HepG2 (cell line): Measurements from ENCODE around the gene PIK3R5. TPM values are rescaled to one million over a fixed set of nuclear protein-coding genes. Genes with fewer than 3 reads are reported as not detected.
"Not testable (repeated sequence)": the region's sequence is repeated elsewhere in the genome, so short reads cannot be mapped to it uniquely, and the experiment has no call there.

ENCODE experiments used
- ATAC-seq: fragments of 200-7000 bp; cut with Tn5 transposase; 3 replicates; pipeline ENCODE4 v1.9.1; 2020; ENCODE audit warnings: mild to moderate bottlenecking, moderate library complexity
- BruUV-seq: library from RNA; stranded (reverse); fragments of 400-500 nt; replicated peaks from 2 replicates; lab custom pipeline; 2021; lab: Mats Ljungman, UMichigan
- CTCF ChIA-PET: fragments of 300-600 bp; formaldehyde crosslinking; extraction: SDS; loops from one replicate; lab custom pipeline; 2021; ENCODE audit warnings: low total read pairs, inconsistent platforms, low intra/inter-chr PET ratio; lab: Yijun Ruan, JAX
- POLR2A ChIA-PET: fragments of 350-600 bp; sonication (Branson Sonifier 250); formaldehyde crosslinking; loops from one replicate; lab custom pipeline; 2020; ENCODE audit warnings: antibody characterized with exemption, inconsistent platforms; lab: Yijun Ruan, JAX
- DNase-seq: peaks from one replicate; pipeline ENCODE4 v3.0.0-alpha.2; 2015; ENCODE audit warnings: low spot score
- FAIRE-seq: peaks from 3 replicates; lab custom pipeline; 2011; peaks lifted over from hg19 to GRCh38; lab: Jason Lieb, UNC
- H2AFZ ChIP-seq: one replicate; pipeline ENCODE4 v1.6.1; 2011; ENCODE audit warnings: low read length, inconsistent platforms
- H3K27ac ChIP-seq: fragments of 300-600 bp; 3 replicates; pipeline ENCODE4 v1.8.0; 2011; ENCODE audit warnings: mixed run types, mild to moderate bottlenecking, mixed read lengths, low read length, inconsistent platforms; ENCODE audit not compliant: insufficient read depth; ENCODE audit errors: extremely low read length
- H3K27me3 ChIP-seq, 2 experiments: fragments of 200-600 bp in 1 of 2; 2 replicates in 1 of 2; 3 replicates in 1 of 2; pipeline versions ENCODE4 v1.6.0 to v1.8.0; 2011; ENCODE audit warnings: low read length in 2 of 2, mild to moderate bottlenecking in 2 of 2, moderate library complexity in 2 of 2, inconsistent platforms in 1 of 2; ENCODE audit not compliant: insufficient read depth in 2 of 2, control insufficient read depth in 1 of 2
- H3K36me3 ChIP-seq, 2 experiments: fragments of 200-600 bp in 1 of 2; replicated peaks in 1 of 2; 2 replicates in 1 of 2; 3 replicates in 1 of 2; pipeline versions ENCODE4 v1.5.1 to v1.8.0; 2011; ENCODE audit warnings: low read length in 2 of 2, inconsistent platforms in 1 of 2; ENCODE audit not compliant: insufficient read depth in 2 of 2, control insufficient read depth in 1 of 2
- H3K4me1 ChIP-seq: 2 replicates; pipeline ENCODE4 v1.5.1; 2012; ENCODE audit warnings: low read length, inconsistent platforms; ENCODE audit not compliant: insufficient read depth
- H3K4me2 ChIP-seq: 2 replicates; pipeline ENCODE4 v1.6.0; 2011; ENCODE audit warnings: low read depth, low read length, inconsistent platforms
- H3K4me3 ChIP-seq, 3 experiments: fragments of 200-600 bp in 1 of 3; sonication (generic), shearing (Covaris generic) in 1 of 3; replicated peaks in 1 of 3; 2 replicates each; pipeline ENCODE4 v1.5.1; 2011 to 2016; ENCODE audit warnings: low read length in 3 of 3, inconsistent platforms in 2 of 3, low read depth in 2 of 3, mild to moderate bottlenecking in 2 of 3, control low read depth in 1 of 3, mixed read lengths in 1 of 3; ENCODE audit not compliant: insufficient read depth in 1 of 3
- H3K79me2 ChIP-seq: one replicate; pipeline ENCODE4 v1.6.1; 2011; ENCODE audit warnings: low read length, inconsistent platforms; ENCODE audit not compliant: insufficient read depth
- H3K9ac ChIP-seq: 2 replicates; pipeline ENCODE4 v1.6.0; 2011; ENCODE audit warnings: mild to moderate bottlenecking, low read depth, low read length, inconsistent platforms; ENCODE audit not compliant: insufficient read depth
- H3K9me3 ChIP-seq: 2 replicates; pipeline ENCODE4 v1.5.1; 2012; ENCODE audit warnings: mild to moderate bottlenecking, low read length
- H4K20me1 ChIP-seq: 2 replicates; pipeline ENCODE4 v1.6.0; 2011; ENCODE audit warnings: inconsistent platforms, mild to moderate bottlenecking, low read length, moderate library complexity; ENCODE audit not compliant: insufficient read depth
- CTCF ChIP-seq: sonication (generic); formaldehyde crosslinking; IDR thresholded peaks from 2 replicates; pipeline ENCODE4 v1.5.0; 2020; ENCODE audit warnings: mild to moderate bottlenecking, missing genetic modification reagents, moderate library complexity
- FOXO1 ChIP-seq: sonication (generic); formaldehyde crosslinking; IDR thresholded peaks from 2 replicates; pipeline ENCODE4 v1.4.0; 2020; ENCODE audit warnings: missing genetic modification reagents
- RBM22 ChIP-seq: fragments of 200-400 bp; formaldehyde crosslinking; optimal IDR thresholded peaks from 2 replicates; pipeline ENCODE3; 2017; ENCODE audit warnings: mild to moderate bottlenecking, low read length, moderate library complexity
- STAG1 ChIP-seq: sonication (generic); formaldehyde crosslinking; IDR thresholded peaks from 2 replicates; pipeline ENCODE4 v1.4.0; 2020; ENCODE audit warnings: missing genetic modification reagents
- ZNF451 ChIP-seq: sonication (generic); formaldehyde crosslinking; IDR thresholded peaks from 2 replicates; pipeline ENCODE4 v1.5.0; 2020; ENCODE audit warnings: mild to moderate bottlenecking, missing genetic modification reagents
- ZNF687 ChIP-seq: sonication (generic); formaldehyde crosslinking; IDR thresholded peaks from 2 replicates; pipeline ENCODE4 v1.5.1; 2020; ENCODE audit warnings: mild to moderate bottlenecking, missing genetic modification reagents, moderate library complexity
- WGBS: methylation state at CpG from one replicate; pipeline ENCODE4 v1.1.6; 2017; ENCODE audit warnings: low lambda C conversion rate; 5-methylcytosine and 5-hydroxymethylcytosine counted together
- in situ Hi-C: cut with HindIII; loops from 2 replicates; pipeline ENCODE4 v1.10.0; 2017; ENCODE audit warnings: low pct_unique_long_range_greater_than_20kb; ENCODE audit not compliant: extremely low pct_ligation_motif_present
- intact Hi-C: fragments of 100-400 bp; cut with micrococcal nuclease; formaldehyde crosslinking; loops from one replicate; pipeline ENCODE4 v1.10.0; 2022; ENCODE audit not compliant: unreplicated experiment
- polyA plus RNA-seq, 8 experiments: library from polyadenylated mRNA; depleted of rRNA in 3 of 8; stranded (reverse) in 7 of 8; unstranded in 1 of 8; fragments of >200 nt; fragmentation: Illumina TruSeq in 4 of 8; extraction: Trizol in 4 of 8; gene quantifications; 2 replicates each; pipeline versions ENCODE4 v1.2.1 to v1.2.3, GENCODE V29; 2011 to 2016; ENCODE audit warnings: low read depth in 4 of 8, missing spikeins in 1 of 8, mixed read lengths in 1 of 8; ENCODE audit not compliant: insufficient read depth in 1 of 8
- total RNA-seq, 5 experiments: library from RNA; depleted of rRNA; stranded (reverse); fragments of >200 nt; fragmentation: Illumina TruSeq; extraction: Trizol; gene quantifications; 2 replicates each; pipeline ENCODE4 v1.2.3, GENCODE V29; 2016; ENCODE audit warnings: low read depth in 1 of 5

PIK3R5 gene
- total and polyA plus RNA-seq, 2 of the 13 experiments (the other 11 are each of a cell fraction or from before 2014, with no cell fraction given): not detected

DNA sequence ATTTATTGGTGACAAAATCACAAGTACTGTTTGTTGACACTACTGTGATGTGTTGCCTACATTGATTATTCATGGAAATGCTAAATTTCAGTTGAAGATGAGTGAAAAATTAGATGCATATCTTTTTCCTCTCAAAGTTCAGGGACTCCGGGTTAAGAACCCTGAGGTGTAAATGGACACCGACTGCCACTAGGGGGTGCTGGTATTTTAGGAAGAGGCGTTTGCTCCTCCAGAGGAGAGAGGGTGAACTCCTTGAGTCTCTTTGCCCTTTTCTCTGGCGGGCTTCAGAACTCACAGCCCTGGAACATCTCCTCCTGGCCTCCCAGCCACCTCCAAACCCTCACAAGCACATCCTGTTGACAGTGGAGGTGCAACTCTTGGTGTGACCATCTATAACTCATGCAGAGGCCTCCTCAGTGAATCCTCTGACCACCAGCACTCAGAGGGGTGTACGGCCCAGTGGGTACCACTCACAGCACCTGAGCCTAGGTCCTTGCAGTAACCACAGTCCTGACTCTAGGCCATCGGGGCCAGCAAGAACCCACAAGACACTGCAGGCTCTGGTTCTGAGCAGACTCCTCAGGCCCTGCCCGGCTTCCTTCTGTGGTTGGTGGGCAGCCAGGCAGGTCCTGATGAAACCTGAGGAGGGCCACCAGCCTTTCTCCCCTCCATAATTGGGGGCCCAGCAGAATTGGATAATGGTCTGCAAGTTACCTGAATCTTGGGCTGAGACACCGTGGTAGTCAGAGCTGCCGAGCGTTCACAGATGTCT lies 26.2 kb upstream of the PIK3R5 start:
- no peaks in the 10 kb centered on the region for H3K4me1 ChIP-seq
- no peaks in the 10 kb centered on the region for H3K9me3 ChIP-seq
- FAIRE-seq (peak; percentile 60), DNase-seq (peak; percentile 24), ATAC-seq (peak; percentile 59; the same call in 2 of the 3 replicates)
- H3K27me3 ChIP-seq: 0 out of 5 replicates have a peak, but pooled peaks cover 0 to 4% of the 10 kb centered on the region in 2 experiments
- no peak overlapping the region for H3K4me2 ChIP-seq
- no peak overlapping the region for H3K27ac ChIP-seq
- intact Hi-C loops: loop anchor here (10.0 kb wide), 1 partner anchor 173 kb away; no protein-coding TSS in a partner anchor
- H4K20me1 ChIP-seq: no peaks in the 10 kb centered on the region
- POLR2A ChIA-PET: no interaction called here
- no peak overlapping the region for H3K9ac ChIP-seq
- H3K79me2 ChIP-seq: no peaks in the 10 kb centered on the region
- 22% methylated on average over 6 of the region's 10 CpGs for WGBS
- no peak overlapping the region for H3K4me3 ChIP-seq
- no peaks in the 10 kb centered on the region for H3K36me3 ChIP-seq
- in situ Hi-C loops: loop anchor here (10.0 to 25.0 kb wide), 2 partner anchors 296 to 523 kb away; no protein-coding TSS in a partner anchor
- no TSS peak for BruUV-seq
- CTCF ChIA-PET: interaction anchor here (0.9 kb wide), 1 partner anchor 563 kb away, joined by 7 read pairs; no protein-coding TSS in a partner anchor
- H2AFZ ChIP-seq: no peak overlapping the region
- peak; percentile 67 for TF ChIP-seq CTCF (CRISPR knock-in tag)
- TF ChIP-seq ZNF687 (CRISPR knock-in tag): no peak
- no peak for TF ChIP-seq FOXO1 (CRISPR knock-in tag)
- no peak for TF ChIP-seq RBM22
- TF ChIP-seq STAG1 (CRISPR knock-in tag): peak; percentile 57
- TF ChIP-seq ZNF451: no peak

DNA sequence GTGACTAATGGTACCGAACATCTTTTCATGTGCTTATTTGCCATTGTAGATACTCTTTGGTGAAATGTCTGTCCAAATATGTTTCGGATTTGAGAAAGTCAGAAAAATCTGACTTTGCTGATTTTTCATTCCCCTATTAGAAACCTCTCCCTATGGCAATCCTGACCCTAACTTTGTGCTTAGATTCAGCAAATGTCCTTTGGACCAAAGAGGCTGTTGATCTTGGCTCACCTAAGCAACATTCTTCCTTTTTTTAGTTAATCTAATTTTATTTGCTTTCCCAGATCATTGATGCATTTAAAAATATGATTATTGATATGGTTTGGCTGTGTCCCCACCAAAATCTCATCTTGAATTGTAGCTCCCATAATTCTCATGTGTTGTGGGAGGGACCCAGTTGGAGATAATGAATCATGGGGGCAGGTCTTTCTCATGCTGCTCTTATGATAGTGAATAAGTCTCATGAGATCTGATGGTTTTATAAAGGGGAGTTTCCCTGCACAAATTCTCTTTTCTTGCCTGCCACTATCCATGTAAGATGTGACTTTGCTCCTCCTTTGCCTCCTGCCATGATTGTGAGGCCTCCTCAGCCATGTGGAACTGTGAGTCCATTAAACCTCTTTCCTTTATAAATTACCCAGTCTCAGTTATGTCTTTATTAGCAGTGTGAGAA lies 22.9 kb upstream of the PIK3R5 start:
- H3K4me1 ChIP-seq, CTCF ChIA-PET, H4K20me1 ChIP-seq, intact Hi-C loops, H3K4me3 ChIP-seq, H3K27ac ChIP-seq, POLR2A ChIA-PET, H3K27me3 ChIP-seq, H3K79me2 ChIP-seq, H3K9ac ChIP-seq, H3K4me2 ChIP-seq, BruUV-seq, DNase-seq, H3K36me3 ChIP-seq, H3K9me3 ChIP-seq, H2AFZ ChIP-seq, ATAC-seq, FAIRE-seq: not testable (repeated sequence)
- 32% methylated on average over 2 of the region's 2 CpGs for WGBS
- in situ Hi-C loops: loop anchor here (25.0 kb wide), 1 partner anchor 299 kb away; no protein-coding TSS in a partner anchor
